GM21825 (cell line): ENCODE results near the gene ZNF516.
A peak's percentile ranks its signal among the peaks of the same experiment; 100 is the strongest.

Experiments
- ATAC-seq: cut with Tn5 transposase; IDR thresholded peaks from one replicate; pipeline ENCODE4 v1.9.1; 2021; ENCODE audit warnings: mild to moderate bottlenecking, moderate library complexity; ENCODE audit not compliant: unreplicated experiment

ZNF516 gene

DNA sequence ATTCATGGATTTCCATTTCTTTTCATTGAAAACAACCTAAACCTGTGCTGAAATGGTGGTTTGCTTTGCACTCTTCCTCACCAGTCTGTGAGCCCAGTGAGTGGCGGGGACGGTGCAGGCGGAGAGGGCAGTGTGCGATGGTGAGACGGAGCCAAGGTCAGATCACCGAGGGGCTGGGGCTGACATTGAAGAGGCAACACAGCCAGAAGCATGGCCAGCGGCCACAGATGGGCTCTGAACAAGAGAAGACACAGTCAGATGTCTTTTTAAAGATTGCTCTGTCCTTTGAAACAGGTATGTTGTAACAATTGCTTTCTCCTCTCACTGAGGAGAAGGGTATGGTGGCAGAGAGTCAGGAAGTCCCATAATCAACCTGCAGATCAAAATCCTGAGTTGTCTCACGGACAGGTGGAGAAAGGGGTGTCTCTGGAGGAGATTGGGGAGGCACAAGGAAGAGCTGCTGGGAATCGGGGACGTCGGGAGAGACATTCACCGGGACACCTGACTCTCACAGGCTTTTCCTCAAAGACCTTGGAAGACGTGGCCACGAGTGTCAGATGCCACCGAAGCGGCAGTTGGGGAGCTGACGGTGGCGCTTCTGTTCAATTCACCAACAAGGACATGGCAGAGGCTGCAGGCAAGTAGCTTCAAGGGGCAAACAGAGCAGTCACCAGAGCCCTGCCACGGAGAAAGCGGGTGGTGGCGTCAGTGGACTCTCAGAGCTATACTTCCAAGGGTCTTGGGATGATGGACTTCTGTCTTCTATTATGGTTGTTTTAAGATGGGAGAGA, 12.1 kb upstream of the ZNF516 start:
- ATAC-seq = no peak

DNA sequence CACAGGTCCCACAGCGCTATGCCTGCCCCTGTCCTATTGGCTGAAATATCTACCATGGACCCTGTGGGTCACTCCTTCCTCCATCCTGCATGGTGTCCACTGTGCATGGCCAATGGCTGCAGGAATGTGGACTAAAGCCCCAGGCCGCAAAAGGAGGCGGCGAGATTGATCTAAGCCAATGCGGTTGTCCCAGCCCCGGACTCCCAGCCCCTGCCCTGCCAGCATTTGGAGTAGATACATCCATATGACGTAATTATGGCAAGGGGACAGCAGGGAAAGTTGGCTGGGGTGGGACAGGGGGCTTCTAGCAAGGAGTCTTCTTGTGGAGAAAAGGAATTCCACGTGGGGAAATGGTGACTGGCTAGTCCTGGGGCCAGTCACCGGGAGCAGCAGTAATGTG, 11.4 kb upstream of the ZNF516 start:
- ATAC-seq = no peak

GRCh38 chr18:76505614-76506013, 10.6 kb upstream of the ZNF516 start:
- ATAC-seq = no peak

GRCh38 chr18:76504749-76505148, 9.7 kb upstream of the ZNF516 start:
- no peak for ATAC-seq

- no peak for ATAC-seq
These were observed 8.8 kb upstream of the ZNF516 start for GRCh38 chr18:76503649-76504386.

- ATAC-seq = no peak
These were observed 7.5 kb upstream of the ZNF516 start for GRCh38 chr18:76502551-76502950.

DNA sequence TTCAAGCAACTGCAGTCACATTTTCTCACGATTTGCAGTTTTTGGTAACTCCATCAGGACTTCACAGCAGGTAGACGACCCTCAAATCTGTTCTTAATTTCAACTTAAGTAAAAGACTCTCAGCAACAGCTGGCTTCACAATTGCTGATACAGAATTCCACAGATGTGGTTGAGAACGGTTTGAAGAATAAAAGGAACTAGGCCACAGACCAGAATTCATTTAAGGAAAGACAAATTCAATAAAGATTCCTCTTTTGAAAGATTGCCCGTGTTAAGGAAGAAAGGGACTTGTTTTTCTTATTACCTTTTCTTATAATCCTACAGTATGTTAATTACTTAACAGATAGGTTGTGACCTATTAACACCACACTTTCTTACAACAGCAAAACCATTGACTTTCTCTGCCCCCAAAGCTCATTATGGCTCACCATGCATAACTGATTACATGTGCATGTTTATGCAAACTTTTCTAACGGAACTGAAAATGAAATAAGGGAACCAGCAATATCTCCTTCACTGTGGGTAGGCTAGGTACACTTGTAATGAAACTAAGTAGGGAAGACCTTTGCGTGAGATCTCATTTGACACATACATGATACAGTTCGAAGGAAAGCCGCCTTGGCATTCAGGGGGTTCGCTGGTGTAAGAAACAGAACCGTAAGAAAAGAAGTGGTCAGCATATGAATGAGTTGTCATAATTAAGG, 4.7 kb upstream of the ZNF516 start:
- peak; percentile 89 for ATAC-seq

GRCh38 chr18:76499021-76499420, 4.0 kb upstream of the ZNF516 start:
- no peak for ATAC-seq

GRCh38 chr18:76498064-76498463, 3.0 kb upstream of the ZNF516 start:
- no peak for ATAC-seq

- no peak for ATAC-seq
These were observed 2.0 kb upstream of the ZNF516 start for GRCh38 chr18:76497021-76497420.

- ATAC-seq = no peak
These were observed 1.3 kb upstream of the ZNF516 start for GRCh38 chr18:76496194-76496890.

GRCh38 chr18:76495435-76496193, 572 bp upstream of the ZNF516 start:
- no peak for ATAC-seq

DNA sequence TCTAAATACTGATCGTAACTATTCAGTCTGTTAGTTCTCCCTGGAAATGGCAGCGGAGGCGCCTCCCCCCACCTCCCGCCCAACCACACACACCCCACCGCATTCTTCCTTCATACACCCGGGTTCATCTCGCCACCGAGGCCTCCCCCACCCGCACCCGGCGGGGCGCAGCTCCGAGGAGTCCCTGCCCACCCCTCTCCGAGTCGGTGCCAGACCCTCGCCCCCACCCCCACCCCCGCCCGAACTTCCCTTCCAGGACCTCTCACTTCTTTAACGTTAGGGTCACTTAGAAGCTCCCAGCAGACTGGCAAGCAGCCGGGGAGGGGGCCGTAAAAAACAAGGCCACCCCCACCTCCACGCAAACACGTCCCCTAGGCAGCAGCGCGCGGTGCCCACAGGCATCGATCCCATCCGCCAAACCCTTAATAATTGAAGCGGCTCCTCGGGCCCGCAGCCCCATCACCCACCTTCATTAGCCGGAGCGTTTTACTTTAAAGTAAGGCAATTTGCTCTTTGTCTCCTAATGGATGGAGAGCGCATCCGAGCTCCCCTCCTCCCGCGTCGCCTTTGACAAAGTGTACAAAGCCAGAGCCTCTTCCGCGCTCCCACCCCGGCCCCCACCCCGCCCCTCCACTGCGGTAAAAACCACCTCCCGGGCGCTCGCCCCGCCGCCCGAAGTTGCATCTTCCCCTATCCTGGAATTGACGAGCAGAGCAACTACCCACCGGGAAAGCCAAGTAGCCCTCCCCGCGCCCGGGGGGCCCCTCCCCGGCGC, 624 bp downstream of the ZNF516 start:
- ATAC-seq = no peak

GRCh38 chr18:76493213-76494161, 1.6 kb downstream of the ZNF516 start:
- peak; percentile 8 for ATAC-seq

- peak; percentile 72 for ATAC-seq
These were observed 2.3 kb downstream of the ZNF516 start for GRCh38 chr18:76492669-76493212.

GRCh38 chr18:76491776-76492668, 3.0 kb downstream of the ZNF516 start:
- peak; percentile 3 for ATAC-seq

DNA sequence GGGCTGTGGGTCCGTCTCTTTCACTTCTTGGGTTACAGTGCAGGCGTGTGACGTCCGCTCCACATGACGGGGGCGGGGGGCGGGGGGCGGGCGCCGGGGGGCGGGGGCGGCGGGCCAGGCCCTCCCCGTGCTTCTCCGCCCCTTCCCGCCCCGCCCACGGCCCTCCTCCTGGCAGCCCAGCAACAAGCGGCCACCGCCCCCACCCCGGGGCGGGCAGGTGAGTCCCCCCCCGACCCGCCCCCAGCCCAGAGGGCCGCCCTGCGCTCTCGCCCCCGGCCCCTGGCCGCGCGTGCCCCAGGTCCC, 3.6 kb downstream of the ZNF516 start:
- ATAC-seq = no peak
